Stimulated activated CD4-positive, alpha-beta T cell treated with anti-CD3 and anti-CD28 coated beads, TNF-alpha, amount 100 ng/mL, for 1 hour (primary cell): Measurements from ENCODE around the gene DOCK6.
A peak's percentile ranks its signal among the peaks of the same experiment; 100 is the strongest.

Source experiments
- DNase-seq, 3 donors: peaks; one replicate each; pipeline ENCODE4 v3.0.0-alpha.2; 2020; ENCODE audit warnings: low read depth in 3 of 3, low spot score in 1 of 3

Gene DOCK6

GRCh38 chr19:11248852-11249251 is 13.5 kb downstream of the DOCK6 start:
- no peak for DNase-seq

DNA sequence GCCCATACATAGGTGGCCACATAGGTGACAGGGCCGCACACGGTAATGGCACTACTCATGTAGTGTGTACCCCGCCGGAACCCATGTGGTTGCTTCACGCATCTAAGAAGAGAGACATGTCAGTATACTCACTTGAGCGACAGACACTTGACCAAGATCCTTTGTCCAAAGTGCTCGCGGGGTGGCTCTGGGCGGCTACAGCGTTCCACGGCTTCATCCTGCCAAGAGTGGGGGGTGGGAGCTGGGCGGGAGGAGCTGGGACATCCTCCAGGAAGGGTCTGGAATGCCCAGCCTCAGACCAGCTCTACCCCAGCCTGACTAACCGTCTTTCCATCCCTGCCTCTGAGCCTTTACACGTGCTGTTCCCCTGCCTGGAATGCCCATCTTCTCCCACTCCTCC is 14.4 kb downstream of the DOCK6 start:
- no peak for DNase-seq

GRCh38 chr19:11247391-11247790 is 14.9 kb downstream of the DOCK6 start:
- DNase-seq: no peak

- no peak for DNase-seq
Observed at GRCh38 chr19:11246941-11247340, 15.4 kb downstream of the DOCK6 start.

DNA sequence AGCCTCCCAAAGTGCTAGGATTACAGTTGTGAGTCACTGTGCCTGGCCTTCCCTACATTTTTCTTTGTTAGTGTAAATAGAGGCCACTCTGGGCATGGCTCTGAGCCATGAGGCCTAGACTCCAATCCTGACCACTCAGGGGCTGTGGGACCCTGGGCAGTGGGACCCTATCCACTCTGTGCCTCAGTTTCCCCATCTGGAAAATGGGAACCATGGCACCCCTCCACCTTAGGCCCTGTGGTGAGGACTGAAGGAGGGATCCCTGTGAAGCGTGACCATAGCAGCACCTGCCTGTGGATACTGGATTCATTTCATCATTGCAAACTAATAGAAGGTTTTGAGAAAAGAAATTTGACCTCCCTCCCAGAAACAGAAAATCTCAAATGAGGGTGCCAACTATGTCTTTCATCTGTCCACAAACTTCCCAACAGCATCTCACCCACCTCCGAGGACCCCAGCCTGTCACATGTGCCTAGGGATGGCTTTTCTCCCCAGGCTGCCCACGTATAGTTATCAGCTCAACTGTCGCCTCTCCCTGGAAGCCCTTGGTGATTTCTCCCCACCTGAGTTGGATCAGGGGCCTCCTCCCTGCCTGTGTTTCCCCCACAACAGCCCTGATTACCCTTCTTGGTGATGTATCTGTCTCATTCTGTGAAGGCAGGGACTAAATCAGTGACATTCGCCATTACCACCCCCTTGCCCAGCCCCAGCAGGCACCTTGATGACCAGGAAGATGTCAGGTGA is 17.3 kb downstream of the DOCK6 start:
- DNase-seq: no peak

- no peak for DNase-seq
Observed at GRCh38 chr19:11243798-11244169, 18.5 kb downstream of the DOCK6 start.

GRCh38 chr19:11242864-11243797 is 19.2 kb downstream of the DOCK6 start:
- peak; percentile 58 to 88 (median 65) for DNase-seq

GRCh38 chr19:11242025-11242424 is 20.3 kb downstream of the DOCK6 start:
- no peak for DNase-seq

DNA sequence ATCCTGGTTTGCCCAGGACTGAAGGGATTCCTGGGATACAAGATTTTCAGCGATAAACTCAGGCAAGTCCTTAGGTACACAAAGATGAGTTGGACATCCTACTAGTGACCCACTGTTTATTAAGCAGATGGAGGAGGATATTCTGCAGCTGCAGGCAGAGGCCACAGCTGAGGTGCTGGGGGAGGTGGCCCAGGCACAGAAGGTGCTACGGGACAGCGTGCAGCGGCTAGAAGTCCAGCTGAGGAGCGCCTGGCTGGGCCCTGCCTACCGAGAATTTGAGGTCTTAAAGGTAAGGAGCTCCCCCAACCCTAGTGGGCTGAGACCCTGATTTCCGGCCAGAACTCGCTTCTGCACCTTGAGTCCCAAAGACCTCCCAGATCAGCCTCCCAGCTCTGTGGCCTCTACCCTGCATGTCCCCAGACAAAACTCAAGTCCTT is 22.3 kb downstream of the DOCK6 start:
- no peak for DNase-seq

DNA sequence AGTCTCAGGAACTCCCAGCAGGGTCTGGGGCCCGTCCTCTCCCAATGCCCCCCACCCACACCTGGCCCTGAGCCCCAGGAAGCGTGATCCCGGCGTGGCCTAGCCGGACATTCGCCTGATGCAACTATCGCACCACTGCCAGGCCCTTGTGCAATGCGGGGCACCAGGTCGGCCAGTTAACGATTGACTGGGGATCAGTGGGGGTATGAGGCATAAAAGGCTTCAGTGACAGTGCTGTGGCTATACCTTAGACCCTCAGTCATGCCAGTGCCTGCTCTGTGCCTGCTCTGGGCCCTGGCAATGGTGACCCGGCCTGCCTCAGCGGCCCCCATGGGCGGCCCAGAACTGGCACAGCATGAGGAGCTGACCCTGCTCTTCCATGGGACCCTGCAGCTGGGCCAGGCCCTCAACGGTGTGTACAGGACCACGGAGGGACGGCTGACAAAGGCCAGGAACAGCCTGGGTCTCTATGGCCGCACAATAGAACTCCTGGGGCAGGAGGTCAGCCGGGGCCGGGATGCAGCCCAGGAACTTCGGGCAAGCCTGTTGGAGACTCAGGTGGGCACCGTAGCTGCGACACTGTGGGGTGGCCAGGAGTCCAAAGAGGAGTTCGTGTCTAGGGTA is 22.8 kb downstream of the DOCK6 start, which contains the start of gene ANGPTL8:
Gene ANGPTL8, plus strand, starts transcription at position 243 of the 624 bp plus-strand sequence. Its CDS starts 19 bp downstream, at position 262.
- no peak for DNase-seq

DNA sequence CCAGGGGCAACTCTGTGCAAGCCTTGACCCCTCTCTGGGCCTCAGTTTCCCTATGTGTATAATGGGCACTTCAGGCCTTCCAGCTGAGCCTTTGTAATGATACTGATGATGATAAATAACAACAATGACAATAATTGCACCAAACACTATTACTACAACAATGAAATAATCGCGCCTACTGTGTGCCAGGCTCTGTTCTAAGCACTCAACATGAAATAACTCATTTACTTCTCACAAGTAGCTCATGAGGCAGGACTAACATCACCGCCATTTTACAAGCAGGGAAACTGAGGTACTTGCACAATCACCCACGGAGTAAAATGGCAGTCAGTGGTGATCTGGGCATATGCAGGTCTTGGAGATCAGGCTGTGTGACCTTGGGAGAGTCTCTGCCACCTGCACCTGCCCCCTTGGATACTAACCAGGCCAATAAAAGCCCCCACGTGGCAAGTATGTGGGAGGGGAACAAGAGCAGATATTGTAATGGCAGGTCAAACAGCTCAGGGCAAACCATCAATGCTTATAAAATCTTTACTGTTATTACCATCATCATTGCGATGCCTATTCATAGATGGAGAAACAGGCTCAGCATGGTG is 23.4 kb downstream of the DOCK6 start:
- DNase-seq: no peak

DNA sequence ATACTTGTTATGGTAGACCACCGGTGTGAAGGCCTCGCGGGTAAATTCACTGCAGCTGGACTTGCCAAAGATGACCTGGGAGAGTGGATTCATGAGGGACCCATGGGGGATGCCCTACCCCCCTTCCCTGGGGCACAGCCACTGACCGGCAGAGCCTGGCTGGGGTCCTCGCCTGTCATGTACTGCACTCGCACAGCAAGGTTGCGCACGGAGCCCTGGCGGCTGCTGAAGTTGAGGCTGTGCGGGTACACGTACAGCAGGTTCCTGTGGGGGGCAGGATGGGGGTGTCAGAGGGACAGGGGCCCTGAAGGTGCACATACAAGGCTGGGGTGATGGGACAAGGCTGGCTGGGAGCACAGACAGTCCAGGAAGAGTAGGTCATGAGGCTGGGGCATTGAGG is 24.3 kb downstream of the DOCK6 start:
- no peak for DNase-seq

GRCh38 chr19:11237321-11237720 is 25.0 kb downstream of the DOCK6 start:
- no peak for DNase-seq

GRCh38 chr19:11236324-11237301 is 25.7 kb downstream of the DOCK6 start:
- no peak for DNase-seq

- no peak for DNase-seq
Observed at GRCh38 chr19:11234486-11235075, 27.7 kb downstream of the DOCK6 start.

DNA sequence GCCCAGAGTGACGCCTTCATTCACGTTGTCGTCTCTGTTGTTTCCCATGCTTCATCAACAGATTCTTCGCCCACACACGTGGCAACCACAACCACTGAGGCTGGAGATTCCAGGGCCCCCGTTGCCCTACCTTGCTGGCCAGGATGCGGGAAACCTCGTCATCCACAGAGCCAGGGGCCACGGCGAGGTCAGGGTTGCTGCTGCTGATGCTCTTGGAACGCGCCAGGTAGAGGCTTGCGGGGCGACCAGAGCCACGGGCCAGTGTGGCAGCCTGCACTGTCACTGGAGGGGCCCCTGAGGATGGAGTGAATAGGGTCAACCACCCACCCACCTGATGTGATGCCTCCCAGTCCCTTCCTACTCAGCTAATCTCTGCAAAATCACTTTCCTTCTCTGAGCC is 29.3 kb downstream of the DOCK6 start:
- no peak for DNase-seq

- DNase-seq: no peak
Observed at GRCh38 chr19:11232555-11232954, 29.8 kb downstream of the DOCK6 start.

- no peak for DNase-seq
Observed at GRCh38 chr19:11230621-11231386, 31.5 kb downstream of the DOCK6 start.
